Stimulated activated CD8-positive, alpha-beta memory T cell treated with anti-CD3 and anti-CD28 coated beads, Interleukin-15, amount 100 ng/mL, for 24 hours (primary cell): ENCODE results near the gene RNF121.

Experiments
- DNase-seq: peaks from one replicate; pipeline ENCODE4 v3.0.0-alpha.2; 2020; ENCODE audit warnings: low read depth

The RNF121 gene

GRCh38 chr11:71990701-71991100, 61.9 kb downstream of the RNF121 start:
- no peak for DNase-seq

GRCh38 chr11:71991494-71991893, 62.6 kb downstream of the RNF121 start:
- no peak for DNase-seq

GRCh38 chr11:71992136-71992730, 63.4 kb downstream of the RNF121 start:
- no peak for DNase-seq

GRCh38 chr11:71994786-71995185, 65.9 kb downstream of the RNF121 start:
- DNase-seq = no peak

- DNase-seq = no peak
Observed at GRCh38 chr11:71995726-71996291, 67.0 kb downstream of the RNF121 start.

- DNase-seq = no peak
Observed at GRCh38 chr11:71996517-71996916, 67.7 kb downstream of the RNF121 start.

- DNase-seq = no peak
Observed at GRCh38 chr11:71996946-71997345, 68.1 kb downstream of the RNF121 start.

GRCh38 chr11:71997594-71997993, 68.7 kb downstream of the RNF121 start:
- DNase-seq = no peak

GRCh38 chr11:71998061-71998460, 69.2 kb downstream of the RNF121 start:
- no peak for DNase-seq

- DNase-seq = no peak
Observed at GRCh38 chr11:71998649-71999310, 69.9 kb downstream of the RNF121 start, which contains the start of gene IL18BP. Gene IL18BP, plus strand, starts transcription at chr11:71998909. Its CDS starts 1,076 bp downstream, at chr11:71999985.

GRCh38 chr11:71999362-71999761, 70.5 kb downstream of the RNF121 start:
- no peak for DNase-seq

GRCh38 chr11:71999798-72000197, 71.0 kb downstream of the RNF121 start:
- no peak for DNase-seq

- DNase-seq = no peak
Observed at GRCh38 chr11:72000202-72000867, 71.5 kb downstream of the RNF121 start.

- no peak for DNase-seq
Observed at GRCh38 chr11:72001285-72001684, 72.4 kb downstream of the RNF121 start.

- DNase-seq = no peak
Observed at GRCh38 chr11:72001834-72002591, 73.2 kb downstream of the RNF121 start.

- DNase-seq = no peak
Observed at GRCh38 chr11:72002841-72003775, 74.3 kb downstream of the RNF121 start.

- no peak for DNase-seq
Observed at GRCh38 chr11:72003776-72004171, 74.9 kb downstream of the RNF121 start.

- DNase-seq = no peak
Observed at GRCh38 chr11:72004515-72005346, 75.9 kb downstream of the RNF121 start.

- no peak for DNase-seq
Observed at GRCh38 chr11:72005347-72006260, 76.8 kb downstream of the RNF121 start.
